CD14-positive monocyte (primary cell): ENCODE results near the gene PODXL2. TPM values are rescaled to one million over a fixed set of nuclear protein-coding genes. Genes with fewer than 3 reads are reported as not detected.

Experiments
- DNase-seq, 3 donors: peaks; one replicate each; pipeline ENCODE4 v3.0.0-alpha.2; 2011 to 2022
- H2AFZ ChIP-seq: 2 replicates; pipeline ENCODE4 v1.6.0; 2012; ENCODE audit warnings: mild to moderate bottlenecking, low read depth, low read length, inconsistent platforms; ENCODE audit not compliant: insufficient read depth, poor library complexity, severe bottlenecking
- H3K27ac ChIP-seq, 2 donors: 1 replicate in 1 of 2; 2 replicates in 1 of 2; pipeline ENCODE4 v1.5.1; 2012 to 2013; ENCODE audit warnings: low read length in 2 of 2, control low read depth in 1 of 2, inconsistent platforms in 1 of 2, low read depth in 1 of 2, mild to moderate bottlenecking in 1 of 2
- H3K27me3 ChIP-seq, 2 donors: one replicate each; pipeline versions ENCODE4 v1.6.0 to v1.6.1; 2011 to 2013; ENCODE audit warnings: low read length in 2 of 2; ENCODE audit not compliant: control insufficient read depth in 2 of 2, insufficient read depth in 2 of 2
- H3K36me3 ChIP-seq, 2 donors: replicated peaks in 1 of 2; 1 replicate in 1 of 2; 2 replicates in 1 of 2; pipeline versions ENCODE4 v1.5.1 to v1.6.1; 2012 to 2013; ENCODE audit warnings: low read length in 2 of 2, control low read depth in 1 of 2, inconsistent platforms in 1 of 2, mild to moderate bottlenecking in 1 of 2; ENCODE audit not compliant: insufficient read depth in 2 of 2, control insufficient read depth in 1 of 2
- H3K4me1 ChIP-seq, 2 donors: 1 replicate in 1 of 2; 2 replicates in 1 of 2; pipeline versions ENCODE4 v1.5.1 to v1.6.1; 2012 to 2013; ENCODE audit warnings: low read length in 2 of 2, control low read depth in 1 of 2, inconsistent platforms in 1 of 2, mild to moderate bottlenecking in 1 of 2, moderate library complexity in 1 of 2; ENCODE audit not compliant: insufficient read depth in 2 of 2, control insufficient read depth in 1 of 2
- H3K4me2 ChIP-seq: replicated peaks from 2 replicates; pipeline ENCODE3; 2012; ENCODE audit warnings: low read length, moderate library complexity, mild to moderate bottlenecking; ENCODE audit not compliant: poor library complexity, severe bottlenecking; ENCODE audit errors: extremely low read depth
- H3K4me3 ChIP-seq, 3 experiments: fragments of 200-600 bp in 1 of 3; sonication (generic) in 1 of 3; replicated peaks in 1 of 3; 1 replicate in 2 of 3; 2 replicates in 1 of 3; pipeline ENCODE4 v1.5.1; 2011 to 2013; ENCODE audit warnings: low read length in 3 of 3, mild to moderate bottlenecking in 3 of 3, control low read depth in 2 of 3, low read depth in 2 of 3, inconsistent platforms in 1 of 3, moderate library complexity in 1 of 3
- H3K79me2 ChIP-seq: 2 replicates; pipeline ENCODE4 v1.6.0; 2012; ENCODE audit warnings: mild to moderate bottlenecking, control low read depth, inconsistent platforms, low read length, moderate library complexity; ENCODE audit not compliant: insufficient read depth
- H3K9ac ChIP-seq: 2 replicates; pipeline ENCODE4 v1.6.0; 2017; ENCODE audit warnings: low read length, mild to moderate bottlenecking; ENCODE audit not compliant: insufficient read depth, poor library complexity, severe bottlenecking
- H3K9me3 ChIP-seq, 2 donors: replicated peaks in 1 of 2; 1 replicate in 1 of 2; 2 replicates in 1 of 2; pipeline versions ENCODE4 v1.5.1 to v1.6.1; 2012 to 2013; ENCODE audit warnings: low read length in 2 of 2, control low read depth in 1 of 2; ENCODE audit not compliant: control insufficient read depth in 1 of 2, insufficient read depth in 1 of 2
- H4K20me1 ChIP-seq: 2 replicates; pipeline ENCODE4 v1.6.0; 2012; ENCODE audit warnings: mild to moderate bottlenecking, low read length, control low read depth, moderate library complexity; ENCODE audit not compliant: insufficient read depth
- H3K27ac Mint-ChIP-seq, 7 donors: one replicate each; pipeline ENCODE4 v1.8.0; 2020; ENCODE audit warnings: mild to moderate bottlenecking in 7 of 7, mixed read lengths in 7 of 7, moderate library complexity in 6 of 7, inconsistent platforms in 2 of 7
- H3K27me3 Mint-ChIP-seq, 3 donors: one replicate each; pipeline ENCODE4 v1.8.0; 2021 to 2022; ENCODE audit warnings: low read depth in 3 of 3, mild to moderate bottlenecking in 3 of 3, mixed read lengths in 3 of 3, moderate library complexity in 3 of 3, inconsistent platforms in 1 of 3
- H3K36me3 Mint-ChIP-seq, 2 donors: one replicate each; pipeline ENCODE4 v1.8.0; 2020; ENCODE audit warnings: mixed read lengths in 2 of 2, inconsistent platforms in 1 of 2, mild to moderate bottlenecking in 1 of 2
- H3K4me1 Mint-ChIP-seq: one replicate; pipeline ENCODE4 v1.8.0; 2020; ENCODE audit warnings: mild to moderate bottlenecking, mixed read lengths
- H3K4me3 Mint-ChIP-seq, 2 donors: one replicate each; pipeline ENCODE4 v1.8.0; 2020; ENCODE audit warnings: mild to moderate bottlenecking in 2 of 2, mixed read lengths in 2 of 2, moderate library complexity in 1 of 2
- H3K9me3 Mint-ChIP-seq, 7 donors: one replicate each; pipeline ENCODE4 v1.8.0; 2020 to 2022; ENCODE audit warnings: mixed read lengths in 7 of 7, mild to moderate bottlenecking in 6 of 7, moderate library complexity in 6 of 7, inconsistent platforms in 2 of 7
- WGBS: methylation state at CpG from one replicate; pipeline ENCODE4 v1.1.5; 2013; ENCODE audit warnings: missing lambda C conversion rate; ENCODE audit not compliant: insufficient coverage; 5-methylcytosine and 5-hydroxymethylcytosine counted together
- intact Hi-C, 2 donors: fragments of 100-400 bp; cut with micrococcal nuclease; formaldehyde crosslinking; loops; one replicate each; pipeline versions ENCODE4 v1.15.0 to v1.15.1; 2023
- polyA plus RNA-seq, 3 donors: library from polyadenylated mRNA; depleted of rRNA in 1 of 3; unstranded in 2 of 3; stranded (reverse) in 1 of 3; fragments of 300-500 nt in 2 of 3; fragments of >200 nt in 1 of 3; fragmentation: Illumina TruSeq in 2 of 3; gene quantifications; 1 replicate in 2 of 3; 2 replicates in 1 of 3; pipeline ENCODE4 v1.2.3, GENCODE V29; 2012 to 2021
- TF ChIP-seq, protein P1 (sequence below): fragments of 200-600 bp; IDR thresholded peaks from one replicate; pipeline ENCODE4 v1.8.0; 2022; ENCODE audit warnings: antibody characterized with exemption, mild to moderate bottlenecking

Gene PODXL2
- polyA plus RNA-seq, 3 donors, result 0.33 to 0.64 (median 0.43) TPM

DNA sequence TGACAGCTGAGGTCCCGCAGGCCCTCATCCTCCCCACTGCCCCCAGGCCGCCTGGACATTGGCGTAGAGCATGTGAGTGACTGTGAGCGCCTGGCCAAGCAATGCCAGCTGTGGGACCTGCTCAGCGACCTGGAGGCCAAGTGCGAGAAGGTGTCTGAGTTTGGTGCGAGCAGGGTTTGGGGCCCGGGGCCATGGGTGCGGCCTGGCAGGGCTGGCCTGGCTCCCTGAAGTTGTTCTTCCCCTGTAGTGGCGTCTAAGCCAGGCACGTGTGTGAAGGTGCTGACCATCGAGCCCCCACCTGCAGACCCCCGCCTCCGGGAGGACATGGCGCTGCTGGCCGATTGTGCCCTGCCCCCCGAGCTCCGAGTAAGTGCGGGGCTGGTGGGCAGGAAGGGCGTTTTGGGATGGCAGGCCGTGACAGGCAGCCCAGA lies 48.0 kb downstream of the PODXL2 start:
- Histone ChIP-seq H3K4me2 (no peak overlapping the region), H2AFZ (no peak overlapping the region), H3K27ac (peak overlapping the region; percentile 15 to 21), H3K9me3 (peaks cover 0 to 8% of the 10 kb centered on the region in 2 donors), H3K4me1 (peaks cover 45 to 70% of the 10 kb centered on the region in 2 donors), H3K36me3 (peaks cover 26 to 43% of the 10 kb centered on the region in 2 donors), H4K20me1 (peaks cover 48% of the 10 kb centered on the region), H3K27me3 (no peaks in the 10 kb centered on the region), H3K9ac (no peak overlapping the region), H3K4me3 (no peak overlapping the region), H3K79me2 (peaks cover 26% of the 10 kb centered on the region)
- H3K27me3 Mint-ChIP-seq, result peaks cover 0 to 3% (median 2%) of the 10 kb centered on the region in 3 donors
- TF ChIP-seq, protein P1, sequence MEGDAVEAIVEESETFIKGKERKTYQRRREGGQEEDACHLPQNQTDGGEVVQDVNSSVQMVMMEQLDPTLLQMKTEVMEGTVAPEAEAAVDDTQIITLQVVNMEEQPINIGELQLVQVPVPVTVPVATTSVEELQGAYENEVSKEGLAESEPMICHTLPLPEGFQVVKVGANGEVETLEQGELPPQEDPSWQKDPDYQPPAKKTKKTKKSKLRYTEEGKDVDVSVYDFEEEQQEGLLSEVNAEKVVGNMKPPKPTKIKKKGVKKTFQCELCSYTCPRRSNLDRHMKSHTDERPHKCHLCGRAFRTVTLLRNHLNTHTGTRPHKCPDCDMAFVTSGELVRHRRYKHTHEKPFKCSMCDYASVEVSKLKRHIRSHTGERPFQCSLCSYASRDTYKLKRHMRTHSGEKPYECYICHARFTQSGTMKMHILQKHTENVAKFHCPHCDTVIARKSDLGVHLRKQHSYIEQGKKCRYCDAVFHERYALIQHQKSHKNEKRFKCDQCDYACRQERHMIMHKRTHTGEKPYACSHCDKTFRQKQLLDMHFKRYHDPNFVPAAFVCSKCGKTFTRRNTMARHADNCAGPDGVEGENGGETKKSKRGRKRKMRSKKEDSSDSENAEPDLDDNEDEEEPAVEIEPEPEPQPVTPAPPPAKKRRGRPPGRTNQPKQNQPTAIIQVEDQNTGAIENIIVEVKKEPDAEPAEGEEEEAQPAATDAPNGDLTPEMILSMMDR, result no peak
- no peak for DNase-seq
- peak overlapping the region in 2 of 7 donors; percentile 6 to 8 for H3K27ac Mint-ChIP-seq
- H3K36me3 Mint-ChIP-seq, result peaks cover 53 to 63% of the 10 kb centered on the region in 2 donors
- intact Hi-C loops, result loop anchor here (5.0 to 10.0 kb wide), 4 partner anchors 75 to 398 kb away; partner anchors contain the start of gene SEC61A1 (in 1 of the 2)
- peaks cover 0 to 8% (median 0%) of the 10 kb centered on the region in 7 donors for H3K9me3 Mint-ChIP-seq
- no peak overlapping the region for H3K4me3 Mint-ChIP-seq
- peaks cover 71% of the 10 kb centered on the region for H3K4me1 Mint-ChIP-seq
- WGBS, result 87% methylated on average over 20 of the region's 21 CpGs

DNA sequence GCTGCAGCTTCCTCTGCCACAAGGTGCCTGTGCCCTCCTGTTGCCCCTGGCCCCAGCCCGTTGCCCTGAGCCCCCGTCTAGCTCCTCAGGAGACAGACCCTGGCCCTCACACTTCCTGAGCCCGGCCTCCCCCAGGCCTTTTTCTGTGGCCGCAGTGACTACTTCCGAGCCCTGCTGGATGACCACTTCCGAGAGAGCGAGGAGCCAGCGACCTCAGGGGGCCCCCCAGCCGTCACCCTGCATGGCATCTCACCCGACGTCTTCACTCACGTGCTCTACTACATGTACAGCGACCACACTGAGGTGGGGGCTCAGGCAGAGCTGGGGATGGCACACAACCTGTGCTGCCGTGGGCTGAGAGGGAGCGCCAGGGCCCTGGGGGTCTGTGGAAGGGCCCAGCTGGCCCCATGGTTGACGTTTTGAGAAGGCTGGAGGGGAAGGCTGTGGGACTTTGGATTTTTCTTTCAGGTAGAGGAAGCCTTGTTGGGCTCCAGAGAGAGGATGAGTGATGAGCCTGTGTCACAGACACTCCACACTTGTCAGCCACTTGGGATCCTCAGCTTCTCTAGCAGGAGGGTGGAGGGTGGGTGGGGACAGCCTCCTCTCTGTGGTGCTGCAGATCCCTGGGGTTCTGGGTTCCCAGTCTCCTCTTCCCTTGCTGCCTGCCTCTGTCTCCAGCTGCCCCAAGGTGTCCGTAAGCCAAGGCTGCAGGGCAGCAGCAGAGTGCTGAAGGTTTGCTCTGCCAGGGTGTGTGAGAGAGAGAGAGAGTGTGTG lies 48.7 kb downstream of the PODXL2 start:
- Mint-ChIP-seq H3K27ac (peak overlapping the region in 6 of 7 donors; percentile 15 to 85 (median 70)), H3K9me3 (peaks cover 0 to 8% (median 0%) of the 10 kb centered on the region in 7 donors), H3K36me3 (peaks cover 57 to 63% of the 10 kb centered on the region in 2 donors), H3K4me1 (peaks cover 76% of the 10 kb centered on the region), H3K27me3 (peaks cover 0 to 3% (median 2%) of the 10 kb centered on the region in 3 donors), H3K4me3 (no peak overlapping the region)
- no peak overlapping the region for H3K9ac ChIP-seq
- H3K27me3 ChIP-seq, result no peaks in the 10 kb centered on the region
- H3K9me3 ChIP-seq, result peaks cover 0 to 8% of the 10 kb centered on the region in 2 donors
- peak overlapping the region in 1 of 2 donors; percentile 15 for H3K27ac ChIP-seq
- H3K4me1 ChIP-seq, result peaks cover 46 to 70% of the 10 kb centered on the region in 2 donors
- peaks cover 22% of the 10 kb centered on the region for H3K79me2 ChIP-seq
- no peak overlapping the region for H2AFZ ChIP-seq
- intact Hi-C loops, result loop anchor here (5.0 to 10.0 kb wide), 4 partner anchors 75 to 397 kb away; partner anchors contain the start of gene SEC61A1 (in 1 of the 2)
- WGBS, result 91% methylated on average over 16 of the region's 17 CpGs
- H4K20me1 ChIP-seq, result peaks cover 48% of the 10 kb centered on the region
- no peak for DNase-seq
- H3K4me3 ChIP-seq, result no peak overlapping the region
- H3K4me2 ChIP-seq, result no peak overlapping the region
- TF ChIP-seq, protein P1, result no peak
- peaks cover 26 to 43% of the 10 kb centered on the region in 2 donors for H3K36me3 ChIP-seq
